ENCODE data around the gene CD247.

GRCh38 chr1:167538657-167539056 is 20.3 kb upstream of the CD247 start:
- TF ChIP-seq IKZF3 (tag by site-specific recombination; IDR thresholded peaks at IDR 0.05) (no peak), CTCF (tag by site-specific recombination; IDR thresholded peaks at IDR 0.05) (no peak), ZSCAN5A (tag by site-specific recombination; IDR thresholded peaks at IDR 0.05) (no peak), ZNF433 (tag by site-specific recombination; IDR thresholded peaks at IDR 0.05; ENCODE audit: low read depth) (no peak), OSR2 (tag by site-specific recombination; IDR thresholded peaks at IDR 0.05) (no peak), ZNF16 (tag by site-specific recombination; IDR thresholded peaks at IDR 0.05; ENCODE audit: low read depth) (no peak), ZNF639 (tag by site-specific recombination; IDR thresholded peaks at IDR 0.05) (no peak), ZNF366 (tag by site-specific recombination; conservative IDR thresholded peaks at IDR 0.05) (no peak), ZNF791 (tag by site-specific recombination; IDR thresholded peaks at IDR 0.05) (no peak), ZNF211 (tag by site-specific recombination; IDR thresholded peaks at IDR 0.05; ENCODE audit: low read depth) (no peak), ZNF324 (tag by site-specific recombination; IDR thresholded peaks at IDR 0.05) (no peak), REST (tag by site-specific recombination; IDR thresholded peaks at IDR 0.05) (no peak), ZNF645 (tag by site-specific recombination; IDR thresholded peaks at IDR 0.05) (no peak), BCL11A (tag by site-specific recombination; IDR thresholded peaks at IDR 0.05; ENCODE audit: low read depth) (no peak)
